Upper lobe of left lung (tissue), 6 donors: ENCODE data around the gene KIAA1755. TPM values are rescaled to one million over a fixed set of nuclear protein-coding genes. Genes with fewer than 3 reads are reported as not detected.
A peak's percentile ranks its signal among the peaks of the same experiment; 100 is the strongest.
"Not testable (repeated sequence)": the region's sequence is repeated elsewhere in the genome, so short reads cannot be mapped to it uniquely, and the experiment has no call there.

Source experiments
- ATAC-seq, 2 donors: fragments of 200-7000 bp; cut with Tn5 transposase; one replicate each; pipeline ENCODE4 v1.9.1; 2022; ENCODE audit warnings: mild to moderate bottlenecking in 2 of 2, moderate library complexity in 2 of 2; ENCODE audit not compliant: low FRiP score in 2 of 2
- DNase-seq, 2 donors: peaks; one replicate each; pipeline ENCODE4 v3.0.0-alpha.2; 2019 to 2020
- H3K27ac ChIP-seq, 4 donors: fragments of 200-600 bp; sonication (generic); one replicate each; pipeline ENCODE4 v1.5.1; 2016 to 2019
- H3K27me3 ChIP-seq, 4 donors: fragments of 200-600 bp; sonication (generic); one replicate each; pipeline ENCODE4 v1.5.1; 2017 to 2019
- H3K36me3 ChIP-seq, 4 donors: fragments of 200-600 bp; sonication (generic); one replicate each; pipeline ENCODE4 v1.5.1; 2016 to 2019
- H3K4me1 ChIP-seq, 4 donors: fragments of 200-600 bp; sonication (generic); one replicate each; pipeline ENCODE4 v1.5.1; 2018 to 2019
- H3K4me3 ChIP-seq, 4 donors: fragments of 200-600 bp; sonication (generic); one replicate each; pipeline ENCODE4 v1.5.1; 2017 to 2019; ENCODE audit warnings: mild to moderate bottlenecking in 2 of 4, moderate library complexity in 1 of 4
- H3K9me3 ChIP-seq, 4 donors: fragments of 200-600 bp; sonication (generic); one replicate each; pipeline ENCODE4 v1.5.1; 2018 to 2019
- EP300 ChIP-seq, 4 donors: sonication (generic); formaldehyde crosslinking; IDR thresholded peaks; one replicate each; pipeline ENCODE4 v1.5.1; 2017; ENCODE audit warnings: antibody characterized with exemption in 4 of 4, control low read depth in 2 of 4
- POLR2A ChIP-seq, 4 donors: fragments of 450-650 bp; IDR thresholded peaks; one replicate each; pipeline ENCODE4 v1.5.1; 2016 to 2017; ENCODE audit warnings: antibody characterized with exemption in 4 of 4, mild to moderate bottlenecking in 2 of 4
- POLR2AphosphoS5 ChIP-seq, 2 donors: sonication (generic); formaldehyde crosslinking; IDR thresholded peaks; one replicate each; pipeline ENCODE4 v1.5.1; 2017; ENCODE audit warnings: antibody characterized with exemption in 2 of 2
- WGBS, 2 donors: methylation state at CpG; one replicate each; pipeline ENCODE4 v1.1.5; 2017 to 2018; 5-methylcytosine and 5-hydroxymethylcytosine counted together
- total RNA-seq, 6 donors: library from RNA; depleted of rRNA in 4 of 6; stranded (reverse); fragments of >200 nt in 4 of 6; gene quantifications; one replicate each; pipeline versions ENCODE4 v1.1.0 to v1.2.1, GENCODE V29; 2016 to 2021
- TF ChIP-seq, protein P1 (sequence below), 6 experiments: fragments of 450-650 bp in 4 of 6; fragments of 200-600 bp in 2 of 6; sonication (generic) in 2 of 6; IDR thresholded peaks; one replicate each; pipeline ENCODE4 v1.5.1; 2016 to 2019; ENCODE audit warnings: antibody characterized with exemption in 6 of 6
- donor health status: DM: no; HTN: no; CAD: no; lungs with moderate emphysema.
- donor health status: DM: no; HTN: yes; CAD: no; lungs with severe emphysema.

The KIAA1755 gene
- total RNA-seq, 6 donors from 2014 or later = 0.15 to 3.1 (median 1.4) TPM

DNA sequence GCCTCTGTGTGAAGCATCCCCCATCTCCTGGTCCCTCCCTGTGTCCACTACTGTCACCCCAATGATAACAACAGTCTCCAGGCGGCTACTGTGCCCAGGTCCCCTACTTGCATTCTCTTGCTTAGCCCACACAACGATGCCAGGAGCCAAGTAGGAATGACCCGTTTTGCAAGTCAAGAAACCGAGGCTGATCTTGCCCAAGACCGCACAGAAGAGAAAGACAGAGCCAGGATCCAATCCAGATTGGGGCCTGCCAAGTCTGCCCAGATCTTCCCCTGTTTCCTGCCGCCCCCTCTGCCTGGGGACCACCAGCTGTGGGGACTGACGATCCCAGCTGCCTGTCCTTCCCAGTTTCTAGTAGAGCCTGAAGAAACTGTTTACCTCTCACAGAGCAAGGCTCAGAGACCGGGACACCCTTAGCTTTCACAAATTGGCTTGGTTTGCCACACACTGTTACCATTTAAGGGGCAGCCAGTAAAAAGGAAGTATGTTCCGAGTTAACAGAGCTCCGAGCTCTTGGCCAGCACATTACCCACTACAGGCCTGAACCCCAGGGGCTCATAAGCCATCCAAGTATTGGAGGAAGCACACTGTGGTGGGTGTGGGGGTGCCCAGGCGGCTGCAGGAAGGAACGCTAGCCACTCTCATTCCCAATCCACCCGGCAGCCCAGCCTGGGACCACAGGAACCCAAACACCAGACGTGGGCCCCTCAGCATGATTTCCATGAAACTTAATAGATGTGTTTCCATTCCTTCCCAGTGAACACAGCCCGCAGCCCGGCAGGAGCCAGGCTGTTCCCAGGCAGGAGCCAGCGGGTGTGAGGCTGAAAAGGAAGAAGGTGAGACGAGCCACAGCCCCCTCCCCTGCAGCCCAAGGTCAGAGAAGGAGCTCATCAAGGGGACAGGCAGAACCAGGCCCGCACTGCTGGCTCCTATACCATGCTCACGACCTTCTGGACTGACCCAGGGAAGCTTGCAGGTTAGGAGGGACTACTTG is 7.9 kb downstream of the KIAA1755 start:
- Histone ChIP-seq H3K9me3 (no peaks in the 10 kb centered on the region), H3K27me3 (no peaks in the 10 kb centered on the region), H3K36me3 (no peaks in the 10 kb centered on the region), H3K27ac (peak overlapping the region in 2 of 4 donors; percentile 13 to 42), H3K4me1 (no peaks in the 10 kb centered on the region), H3K4me3 (no peak overlapping the region)
- ATAC-seq = peak in 1 of 2 donors; percentile 28
- TF ChIP-seq POLR2A (IDR thresholded peaks at IDR 0.05) = no peak
- TF ChIP-seq, protein P1, sequence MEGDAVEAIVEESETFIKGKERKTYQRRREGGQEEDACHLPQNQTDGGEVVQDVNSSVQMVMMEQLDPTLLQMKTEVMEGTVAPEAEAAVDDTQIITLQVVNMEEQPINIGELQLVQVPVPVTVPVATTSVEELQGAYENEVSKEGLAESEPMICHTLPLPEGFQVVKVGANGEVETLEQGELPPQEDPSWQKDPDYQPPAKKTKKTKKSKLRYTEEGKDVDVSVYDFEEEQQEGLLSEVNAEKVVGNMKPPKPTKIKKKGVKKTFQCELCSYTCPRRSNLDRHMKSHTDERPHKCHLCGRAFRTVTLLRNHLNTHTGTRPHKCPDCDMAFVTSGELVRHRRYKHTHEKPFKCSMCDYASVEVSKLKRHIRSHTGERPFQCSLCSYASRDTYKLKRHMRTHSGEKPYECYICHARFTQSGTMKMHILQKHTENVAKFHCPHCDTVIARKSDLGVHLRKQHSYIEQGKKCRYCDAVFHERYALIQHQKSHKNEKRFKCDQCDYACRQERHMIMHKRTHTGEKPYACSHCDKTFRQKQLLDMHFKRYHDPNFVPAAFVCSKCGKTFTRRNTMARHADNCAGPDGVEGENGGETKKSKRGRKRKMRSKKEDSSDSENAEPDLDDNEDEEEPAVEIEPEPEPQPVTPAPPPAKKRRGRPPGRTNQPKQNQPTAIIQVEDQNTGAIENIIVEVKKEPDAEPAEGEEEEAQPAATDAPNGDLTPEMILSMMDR (IDR thresholded peaks at IDR 0.05) = no peak
- TF ChIP-seq POLR2AphosphoS5 (IDR thresholded peaks at IDR 0.05) = no peak
- TF ChIP-seq EP300 (IDR thresholded peaks at IDR 0.05) = no peak
- no peak for DNase-seq
- 57 to 65% methylated on average over 14 to 20 of the region's 20 CpGs for WGBS, 2 donors

DNA sequence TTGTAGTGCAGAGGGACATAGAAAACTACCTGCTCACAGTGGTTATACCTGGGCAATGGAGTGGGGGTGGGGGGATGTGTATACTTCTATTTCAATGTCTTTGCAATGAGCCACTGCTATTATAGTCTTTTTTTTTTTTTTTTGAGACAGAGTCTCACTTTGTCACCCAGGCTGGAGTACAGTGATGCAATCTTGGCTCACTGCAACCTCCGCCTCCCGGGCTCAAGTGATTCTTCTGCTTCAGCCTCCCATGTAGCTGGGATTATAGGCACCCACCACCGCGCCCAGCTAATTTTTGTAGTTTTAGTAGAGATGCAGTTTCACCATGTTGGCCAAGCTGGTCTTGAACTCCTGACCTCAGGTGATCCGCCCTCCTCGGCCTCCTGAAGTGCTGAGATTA is 9.1 kb downstream of the KIAA1755 start:
- not testable (repeated sequence) for H3K9me3 ChIP-seq, H3K4me3 ChIP-seq, DNase-seq, H3K27me3 ChIP-seq, H3K4me1 ChIP-seq, H3K36me3 ChIP-seq, ATAC-seq, H3K27ac ChIP-seq
- 82 to 83% methylated on average over 6 of the region's 6 CpGs for WGBS, 2 donors

DNA sequence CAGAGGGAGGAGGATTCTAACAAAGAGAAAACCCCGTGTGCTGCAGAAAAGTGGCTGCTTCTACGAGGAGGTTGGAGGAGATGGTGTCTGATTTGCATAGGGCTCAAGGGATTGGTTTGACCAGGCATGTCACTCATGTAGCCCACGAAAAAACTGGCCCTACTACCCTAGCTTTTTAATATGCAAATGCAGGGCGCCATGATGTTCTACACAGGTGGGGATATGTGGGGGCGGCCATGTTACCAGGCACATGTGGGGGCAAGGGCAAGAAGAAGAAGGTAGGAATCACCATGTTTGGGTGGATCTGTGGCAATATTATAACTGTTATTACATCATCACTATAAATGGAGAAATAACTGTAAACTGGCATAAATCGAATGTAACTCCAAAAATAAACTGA is 9.9 kb downstream of the KIAA1755 start:
- Histone ChIP-seq H3K27me3 (no peaks in the 10 kb centered on the region), H3K36me3 (no peaks in the 10 kb centered on the region), H3K4me1 (no peaks in the 10 kb centered on the region), H3K27ac (no peak overlapping the region), H3K4me3 (no peak overlapping the region), H3K9me3 (no peaks in the 10 kb centered on the region)
- WGBS, 2 donors = 59 to 62% methylated on average over 6 of the region's 6 CpGs
- DNase-seq (no peak), ATAC-seq (no peak)
- TF ChIP-seq POLR2A (IDR thresholded peaks at IDR 0.05) (no peak), EP300 (IDR thresholded peaks at IDR 0.05) (no peak), POLR2AphosphoS5 (IDR thresholded peaks at IDR 0.05) (no peak)
- TF ChIP-seq, protein P1 (IDR thresholded peaks at IDR 0.05) = no peak

DNA sequence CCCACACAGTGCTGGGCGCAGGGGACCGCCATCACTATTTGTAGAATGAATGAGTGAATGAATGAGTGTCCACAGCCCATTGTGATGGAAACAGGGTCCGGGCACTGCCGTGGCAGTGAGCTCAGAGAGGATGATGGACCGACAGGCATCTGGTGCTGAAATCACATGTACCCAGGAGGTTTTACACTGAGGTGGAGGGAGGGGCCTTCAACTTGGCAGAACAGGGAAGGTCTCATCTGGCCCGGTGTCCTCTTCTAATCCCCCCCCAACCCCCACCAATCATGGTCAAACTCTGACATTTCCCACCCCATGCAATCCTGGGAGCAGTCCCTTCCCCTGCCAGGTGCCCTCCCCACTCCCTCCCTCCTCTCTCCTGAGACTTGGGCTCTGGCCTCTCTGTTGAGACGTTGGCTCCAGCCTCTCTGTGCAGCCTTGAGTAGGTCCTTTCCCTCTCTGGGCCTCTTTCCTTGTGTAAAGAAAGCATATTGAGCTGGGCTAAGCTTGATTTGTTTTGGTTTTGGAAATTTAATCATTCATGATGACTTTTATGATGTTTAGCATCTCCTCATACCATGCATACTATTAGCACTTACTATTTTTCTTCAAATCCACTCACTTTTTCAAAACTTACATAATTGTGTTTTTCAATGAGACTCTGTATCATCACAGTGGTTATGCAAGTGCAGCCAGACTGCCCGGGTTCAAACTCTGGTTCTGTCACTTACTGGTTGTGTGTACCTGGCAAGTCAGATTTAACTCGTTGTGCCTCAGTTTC is 10.8 kb downstream of the KIAA1755 start:
- ATAC-seq = no peak
- no peak for DNase-seq

More for the DNA sequence above, 10.8 kb downstream of the KIAA1755 start:
- no peaks in the 10 kb centered on the region for H3K27me3 ChIP-seq
- TF ChIP-seq, protein P1 (IDR thresholded peaks at IDR 0.05) = no peak
- TF ChIP-seq POLR2A (IDR thresholded peaks at IDR 0.05) (no peak), POLR2AphosphoS5 (IDR thresholded peaks at IDR 0.05) (no peak), EP300 (IDR thresholded peaks at IDR 0.05) (no peak)
- no peak overlapping the region for H3K27ac ChIP-seq
- no peaks in the 10 kb centered on the region for H3K9me3 ChIP-seq
- 73 to 75% methylated on average over 9 of the region's 9 CpGs for WGBS, 2 donors
- H3K4me3 ChIP-seq = no peak overlapping the region
- H3K4me1 ChIP-seq = no peaks in the 10 kb centered on the region
- H3K36me3 ChIP-seq = no peaks in the 10 kb centered on the region
